Astrocyte (in vitro differentiated cells and primary cell): ENCODE results near the gene THAP11.

Experiments used
- EZH2 ChIP-seq: IDR thresholded peaks from 2 replicates; pipeline ENCODE4 v1.6.1; 2012; ENCODE audit warnings: mild to moderate bottlenecking, low read length, inconsistent platforms; ENCODE audit not compliant: insufficient read depth
- TF ChIP-seq, protein P1 (sequence below): IDR thresholded peaks from 2 replicates; pipeline ENCODE4 v1.5.1; 2011; ENCODE audit warnings: low read depth, mild to moderate bottlenecking, inconsistent platforms, low read length, moderate library complexity; ENCODE audit not compliant: insufficient read depth

DNA sequence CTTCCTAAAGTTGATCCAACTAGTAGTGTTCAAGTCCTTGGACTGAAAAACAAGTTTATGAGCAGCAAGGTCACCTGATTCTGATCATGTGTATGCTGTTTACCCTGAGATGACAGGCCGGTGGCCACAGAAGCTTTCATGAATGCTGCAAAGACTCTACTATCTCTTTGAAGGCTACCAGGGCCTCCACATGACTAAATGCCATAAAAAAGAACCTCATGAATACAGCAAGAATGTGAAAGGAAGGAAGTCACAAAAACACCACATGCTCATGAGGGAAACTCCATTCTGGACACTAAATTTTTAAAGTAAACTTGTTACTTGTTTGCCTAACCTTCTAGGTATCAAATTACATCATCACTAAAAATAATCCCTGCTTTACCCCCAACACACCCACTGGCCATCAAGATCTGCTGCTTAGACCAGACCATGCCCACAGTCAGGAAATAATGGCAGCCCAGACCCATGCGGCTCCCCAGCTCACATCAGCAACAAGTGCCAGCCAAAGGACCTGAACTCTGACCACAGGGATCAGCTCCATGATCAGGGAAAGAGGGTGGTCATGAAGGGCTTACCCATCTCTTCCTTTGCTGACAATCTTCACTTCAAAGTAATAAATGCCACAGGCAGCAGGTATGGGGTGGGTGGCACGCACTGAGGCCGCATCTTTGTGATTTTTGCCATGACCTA lies 37.1 kb upstream of the THAP11 start:
- TF ChIP-seq, protein P1, sequence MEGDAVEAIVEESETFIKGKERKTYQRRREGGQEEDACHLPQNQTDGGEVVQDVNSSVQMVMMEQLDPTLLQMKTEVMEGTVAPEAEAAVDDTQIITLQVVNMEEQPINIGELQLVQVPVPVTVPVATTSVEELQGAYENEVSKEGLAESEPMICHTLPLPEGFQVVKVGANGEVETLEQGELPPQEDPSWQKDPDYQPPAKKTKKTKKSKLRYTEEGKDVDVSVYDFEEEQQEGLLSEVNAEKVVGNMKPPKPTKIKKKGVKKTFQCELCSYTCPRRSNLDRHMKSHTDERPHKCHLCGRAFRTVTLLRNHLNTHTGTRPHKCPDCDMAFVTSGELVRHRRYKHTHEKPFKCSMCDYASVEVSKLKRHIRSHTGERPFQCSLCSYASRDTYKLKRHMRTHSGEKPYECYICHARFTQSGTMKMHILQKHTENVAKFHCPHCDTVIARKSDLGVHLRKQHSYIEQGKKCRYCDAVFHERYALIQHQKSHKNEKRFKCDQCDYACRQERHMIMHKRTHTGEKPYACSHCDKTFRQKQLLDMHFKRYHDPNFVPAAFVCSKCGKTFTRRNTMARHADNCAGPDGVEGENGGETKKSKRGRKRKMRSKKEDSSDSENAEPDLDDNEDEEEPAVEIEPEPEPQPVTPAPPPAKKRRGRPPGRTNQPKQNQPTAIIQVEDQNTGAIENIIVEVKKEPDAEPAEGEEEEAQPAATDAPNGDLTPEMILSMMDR = no peak
- no peak for TF ChIP-seq EZH2
